Urothelium cell line (cell line): ENCODE measurements around the gene GRK4.
"Not testable (repeated sequence)": the region's sequence is repeated elsewhere in the genome, so short reads cannot be mapped to it uniquely, and the experiment has no call there.

ENCODE experiments used
- DNase-seq: peaks from one replicate; pipeline ENCODE4 v3.0.0; 2011; ENCODE audit warnings: low spot score, mixed read lengths
- FAIRE-seq: peaks from 2 replicates; lab custom pipeline; 2011; peaks lifted over from hg19 to GRCh38; lab: Jason Lieb, UNC

Gene GRK4

GRCh38 chr4:2963175-2963965 lies at the start of gene GRK4, which contains the start of gene NOP14:
Gene GRK4 (plus strand): TSS chr4:2963571. CDS start chr4:2964071, 500 bp downstream.
Gene NOP14 (minus strand): TSS chr4:2963406. CDS start chr4:2963319, 87 bp downstream.
- DNase-seq: peak; percentile 95
- FAIRE-seq: no peak

- DNase-seq (no peak), FAIRE-seq (no peak)
These were observed 48.9 kb upstream of the GRK4 start for GRCh38 chr4:2914256-2915126.

GRCh38 chr4:2915789-2916188 lies 47.6 kb upstream of the GRK4 start:
- FAIRE-seq (no peak), DNase-seq (no peak)

GRCh38 chr4:2916696-2917095 lies 46.7 kb upstream of the GRK4 start:
- not testable (repeated sequence) for DNase-seq, FAIRE-seq

GRCh38 chr4:2918300-2918699 lies 45.1 kb upstream of the GRK4 start:
- DNase-seq: not testable (repeated sequence)

GRCh38 chr4:2918714-2919113 lies 44.7 kb upstream of the GRK4 start:
- FAIRE-seq, DNase-seq: not testable (repeated sequence)

More at GRCh38 chr4:2918300-2918699, 45.1 kb upstream of the GRK4 start:
- not testable (repeated sequence) for FAIRE-seq

GRCh38 chr4:2922453-2923101 lies 40.8 kb upstream of the GRK4 start:
- FAIRE-seq, DNase-seq: not testable (repeated sequence)

GRCh38 chr4:2923141-2923551 lies 40.2 kb upstream of the GRK4 start:
- no peak for FAIRE-seq
- DNase-seq: no peak

GRCh38 chr4:2923668-2924173 lies 39.6 kb upstream of the GRK4 start:
- DNase-seq (no peak), FAIRE-seq (no peak)

- FAIRE-seq (no peak), DNase-seq (no peak)
These were observed 39.1 kb upstream of the GRK4 start for GRCh38 chr4:2924286-2924685.

- FAIRE-seq: no peak
These were observed 38.5 kb upstream of the GRK4 start for GRCh38 chr4:2924765-2925301.

GRCh38 chr4:2925496-2925895 lies 37.9 kb upstream of the GRK4 start:
- FAIRE-seq: no peak

More at GRCh38 chr4:2924765-2925301, 38.5 kb upstream of the GRK4 start:
- no peak for DNase-seq

GRCh38 chr4:2925931-2926860 lies 37.2 kb upstream of the GRK4 start:
- DNase-seq (no peak), FAIRE-seq (no peak)

More at GRCh38 chr4:2925496-2925895, 37.9 kb upstream of the GRK4 start:
- no peak for DNase-seq

GRCh38 chr4:2927016-2927695 lies 36.2 kb upstream of the GRK4 start:
- DNase-seq (no peak), FAIRE-seq (no peak)

GRCh38 chr4:2927696-2928075 lies 35.7 kb upstream of the GRK4 start:
- FAIRE-seq (no peak), DNase-seq (no peak)

- no peak for FAIRE-seq
These were observed 34.9 kb upstream of the GRK4 start for GRCh38 chr4:2928242-2929176.

GRCh38 chr4:2929469-2929868 lies 33.9 kb upstream of the GRK4 start:
- DNase-seq (no peak), FAIRE-seq (no peak)

More at GRCh38 chr4:2928242-2929176, 34.9 kb upstream of the GRK4 start:
- no peak for DNase-seq
